Esophagus squamous epithelium (tissue), 4 donors: ENCODE measurements around the gene GLMP.

ENCODE experiments used
- CTCF ChIP-seq, 6 experiments: fragments of 450-650 bp in 4 of 6; fragments of 200-600 bp in 2 of 6; sonication (generic) in 2 of 6; IDR thresholded peaks; one replicate each; pipeline ENCODE4 v1.5.1; 2016 to 2019; ENCODE audit warnings: antibody characterized with exemption in 6 of 6, mild to moderate bottlenecking in 4 of 6, moderate library complexity in 4 of 6
- POLR2A ChIP-seq, 4 donors: fragments of 450-650 bp; IDR thresholded peaks; one replicate each; pipeline ENCODE4 v1.6.1; 2017; ENCODE audit warnings: antibody characterized with exemption in 4 of 4, mild to moderate bottlenecking in 4 of 4, moderate library complexity in 3 of 4

DNA sequence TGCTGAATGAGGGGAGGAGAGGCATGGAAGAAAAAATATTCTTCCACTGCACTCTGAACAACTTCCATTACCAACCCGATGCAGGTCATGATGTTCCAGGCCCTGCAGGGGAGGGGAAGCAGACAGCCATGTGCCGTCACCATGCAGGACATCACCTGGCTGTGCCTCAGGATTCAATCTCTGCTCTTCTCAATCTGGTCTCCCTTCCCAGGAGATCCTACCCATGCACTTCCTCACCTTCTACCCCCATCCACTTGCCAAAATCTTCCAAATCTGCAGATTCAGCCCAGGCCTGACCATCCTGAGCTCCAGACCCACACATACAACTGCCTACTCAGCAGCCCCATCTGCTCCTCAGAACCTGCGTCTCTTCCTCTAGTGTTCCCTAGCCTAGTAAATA lies 41.8 kb downstream of the GLMP start:
- TF ChIP-seq CTCF (IDR thresholded peaks at IDR 0.05) (no peak), POLR2A (IDR thresholded peaks at IDR 0.05) (no peak)
